Ammon's horn (tissue), 1 donor: ENCODE measurements around the gene ZMAT3.
"Not testable (repeated sequence)": the region's sequence is repeated elsewhere in the genome, so short reads cannot be mapped to it uniquely, and the experiment has no call there.

ENCODE experiments used
- DNase-seq: peaks from one replicate; pipeline ENCODE4 v3.0.0-alpha.2; 2016; ENCODE audit warnings: low spot score

ZMAT3 gene, protein sequence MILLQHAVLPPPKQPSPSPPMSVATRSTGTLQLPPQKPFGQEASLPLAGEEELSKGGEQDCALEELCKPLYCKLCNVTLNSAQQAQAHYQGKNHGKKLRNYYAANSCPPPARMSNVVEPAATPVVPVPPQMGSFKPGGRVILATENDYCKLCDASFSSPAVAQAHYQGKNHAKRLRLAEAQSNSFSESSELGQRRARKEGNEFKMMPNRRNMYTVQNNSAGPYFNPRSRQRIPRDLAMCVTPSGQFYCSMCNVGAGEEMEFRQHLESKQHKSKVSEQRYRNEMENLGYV

DNA sequence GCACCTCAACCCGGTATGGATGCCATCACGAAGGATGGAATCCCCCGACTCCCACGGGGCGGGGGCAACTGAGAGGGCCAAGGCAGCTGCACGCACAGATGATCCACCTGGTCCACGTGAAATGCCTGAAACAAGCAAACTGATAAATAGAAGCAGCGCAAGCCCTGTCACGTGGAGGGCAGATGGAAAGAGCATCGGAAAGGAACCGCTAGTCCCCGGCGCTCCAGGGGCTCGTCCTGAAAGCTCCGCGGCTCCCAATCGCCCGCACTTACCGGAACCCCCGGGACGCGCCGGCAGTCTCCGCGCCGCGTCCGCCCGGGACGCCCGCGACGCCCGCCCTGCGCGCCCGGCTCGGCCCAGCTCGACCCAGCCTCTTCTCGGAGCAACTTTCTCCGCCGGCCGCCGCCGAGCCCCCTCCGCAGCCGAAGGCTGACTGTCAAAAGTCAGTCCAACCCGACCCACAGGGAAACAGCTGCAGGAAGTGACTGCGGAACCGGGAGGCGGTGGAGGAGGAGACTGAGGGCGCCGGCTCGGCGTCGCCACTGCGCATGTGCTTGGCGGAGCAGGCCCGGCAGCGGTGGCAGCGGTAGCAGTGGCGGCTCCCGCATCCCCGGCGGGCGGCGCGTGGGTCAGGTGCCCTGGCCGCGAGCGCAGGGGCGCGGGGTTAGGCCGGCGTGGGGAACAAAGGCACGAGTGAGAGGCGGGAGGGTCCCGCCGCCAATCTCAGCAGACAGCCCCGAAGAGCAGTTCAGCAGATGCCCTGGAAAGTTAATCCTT is at the start of gene ZMAT3:
TSS of gene ZMAT3 (minus strand) at position 487 of the 777 bp plus-strand sequence. CDS start 4,057 bp downstream, outside the sequence.
- peak; percentile 94 for DNase-seq

DNA sequence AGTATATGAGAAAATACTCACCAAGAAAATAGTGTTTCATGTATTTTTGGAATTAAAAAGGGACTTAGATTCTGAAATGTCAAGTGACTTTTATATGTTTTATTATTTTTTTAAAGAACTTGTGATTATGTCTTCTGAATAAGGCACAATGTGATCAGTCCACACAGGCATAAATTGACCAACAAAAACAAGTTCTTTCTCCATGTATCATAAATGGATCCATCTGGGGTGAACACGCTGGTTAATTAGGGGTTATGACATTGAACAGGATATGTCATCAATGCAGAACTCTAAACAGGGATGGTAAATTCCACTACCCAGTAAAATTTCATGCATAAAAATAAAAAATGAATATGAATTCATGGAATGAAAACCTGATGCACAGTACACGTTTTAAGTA is 45.2 kb upstream of the ZMAT3 start:
- DNase-seq: no peak

DNA sequence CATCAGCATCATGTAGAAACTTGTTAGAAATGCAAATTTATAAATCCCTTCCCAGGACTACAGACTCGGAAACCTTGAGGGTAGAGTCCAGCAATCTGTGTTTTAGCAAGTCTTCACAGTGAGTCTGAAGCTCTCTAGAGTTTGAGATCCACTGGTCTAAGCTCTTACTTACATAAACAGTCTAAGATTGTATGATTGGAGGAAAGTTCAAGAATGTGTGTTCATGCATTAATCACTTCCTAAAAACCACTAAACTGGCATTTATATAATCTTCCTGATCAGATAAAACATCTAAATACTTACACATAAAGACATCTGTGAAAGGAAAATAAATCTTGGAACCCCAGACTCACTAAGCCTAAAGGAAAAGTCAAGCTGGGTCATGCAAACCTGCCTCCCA is 43.8 kb upstream of the ZMAT3 start:
- DNase-seq: not testable (repeated sequence)

DNA sequence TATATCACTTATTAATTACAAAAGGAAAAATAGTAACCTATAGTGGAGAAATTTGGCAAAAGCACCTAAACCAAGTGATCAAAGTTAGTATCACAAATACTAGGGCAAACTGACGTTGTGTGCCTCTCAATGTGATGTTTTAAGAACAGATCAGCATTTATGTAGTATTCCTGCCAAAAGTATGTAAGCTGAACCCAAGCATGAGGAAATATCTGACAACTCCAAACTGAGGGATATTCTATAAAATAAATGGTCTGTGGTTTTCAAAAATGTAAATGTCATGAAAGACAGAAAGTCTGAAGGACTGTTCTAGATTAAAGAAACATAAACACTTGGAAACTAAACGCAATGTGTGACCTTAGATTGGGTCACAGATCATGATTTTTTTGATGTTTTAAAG is 42.3 kb upstream of the ZMAT3 start:
- no peak for DNase-seq

DNA sequence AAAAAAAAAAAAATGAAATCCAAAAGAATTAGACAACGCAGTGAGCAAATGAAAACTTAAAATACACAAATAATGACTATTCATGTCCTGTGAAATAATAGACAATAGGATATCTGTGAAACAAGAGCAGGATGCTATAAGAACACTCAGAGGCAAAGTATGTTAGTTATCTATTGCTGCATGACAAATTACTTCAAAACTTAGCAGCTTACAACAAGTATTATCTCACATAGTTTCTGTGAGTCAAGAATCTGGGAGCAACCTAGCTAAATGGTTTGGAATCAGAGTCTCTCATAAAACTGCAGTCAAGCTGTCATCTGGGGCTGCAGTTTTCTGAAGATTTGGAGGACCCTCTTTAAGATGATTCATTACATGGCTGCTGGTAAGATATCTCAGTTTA is 36.5 kb upstream of the ZMAT3 start:
- no peak for DNase-seq

DNA sequence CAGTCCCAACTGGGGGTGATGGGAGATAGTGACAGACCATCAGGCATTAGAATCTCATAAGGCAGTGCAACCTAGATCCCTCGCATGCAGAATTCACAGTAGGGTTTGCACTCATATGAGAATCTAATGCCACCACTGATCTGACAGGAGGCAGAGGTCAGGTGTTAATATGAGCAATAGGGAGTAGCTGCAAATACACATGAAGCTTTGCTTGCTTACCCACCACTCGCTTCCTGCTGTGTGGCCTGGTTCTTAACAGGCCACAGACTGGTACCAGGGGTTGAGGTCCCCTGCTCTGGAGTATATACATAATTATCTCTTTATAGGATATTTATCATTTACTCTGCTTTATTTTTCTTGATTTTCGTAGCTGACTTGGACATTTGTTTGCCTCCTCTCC is 36.0 kb upstream of the ZMAT3 start:
- DNase-seq: no peak

DNA sequence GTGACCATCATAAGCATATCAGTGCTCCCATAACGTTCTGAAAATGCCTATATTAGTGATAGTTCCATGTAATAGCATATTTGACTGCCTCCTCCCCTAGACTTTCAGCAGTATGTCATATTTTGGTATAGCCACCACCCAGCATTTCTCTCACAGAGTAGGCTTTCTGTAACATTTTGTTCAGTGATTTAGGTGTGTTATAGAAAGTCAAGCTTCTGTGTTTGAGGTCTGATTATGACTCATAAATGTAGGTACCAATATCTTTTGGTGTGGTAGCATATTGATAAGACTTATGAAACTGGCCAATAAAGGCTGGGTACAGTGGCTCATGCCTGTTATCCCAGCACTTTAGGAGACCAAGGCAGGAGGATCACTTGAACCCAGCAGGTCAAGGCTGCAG is 34.3 kb upstream of the ZMAT3 start:
- no peak for DNase-seq

DNA sequence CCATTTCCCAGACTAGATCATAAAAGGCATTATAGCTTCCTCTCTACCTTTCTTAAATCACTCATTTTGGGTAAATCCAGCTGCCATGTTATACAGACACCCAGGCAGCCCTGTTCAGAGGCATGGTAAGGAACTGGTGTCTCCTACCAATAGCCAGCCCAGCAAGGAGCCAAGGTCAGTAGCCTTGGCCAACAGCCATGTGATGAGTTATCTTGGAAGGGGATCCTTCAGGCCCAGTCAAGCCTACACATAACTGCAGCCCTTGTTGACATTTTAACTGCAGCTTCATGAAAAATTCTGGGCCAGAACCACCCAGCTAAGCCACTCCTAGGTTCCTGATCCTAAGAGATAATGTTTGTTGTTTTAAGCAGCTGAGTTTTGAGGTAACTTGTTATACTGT is 29.0 kb upstream of the ZMAT3 start:
- no peak for DNase-seq

DNA sequence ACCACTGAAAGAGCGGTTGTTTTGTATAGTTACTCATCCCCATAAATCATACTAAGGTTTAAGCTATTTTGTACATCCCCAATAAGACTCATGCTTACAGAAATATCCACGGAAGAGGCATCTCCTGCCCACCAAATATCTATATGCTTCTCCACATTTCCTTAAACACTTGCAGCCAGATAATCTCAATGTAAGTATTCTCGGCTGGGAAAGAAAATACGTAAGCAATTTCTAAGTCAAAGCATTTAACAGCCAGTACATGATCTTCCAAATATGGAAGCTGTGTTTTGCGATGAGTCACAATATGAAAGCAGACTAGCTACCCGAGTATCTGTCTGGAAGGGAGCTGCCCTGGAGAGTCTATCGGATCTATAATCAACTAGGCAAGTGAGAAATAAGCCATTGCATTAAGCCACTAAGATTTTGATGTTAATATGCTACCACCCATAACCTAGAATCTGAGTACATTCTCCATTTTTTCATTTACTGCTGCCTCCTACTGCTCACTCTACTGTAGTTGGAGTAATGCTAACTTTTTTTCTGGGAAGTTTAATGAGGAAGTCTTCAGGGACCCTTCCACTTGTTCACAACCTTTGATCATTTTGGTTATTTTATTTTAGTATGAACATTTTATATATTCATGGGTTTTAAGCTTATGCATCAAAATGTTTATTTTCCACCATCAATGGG is 26.9 kb upstream of the ZMAT3 start:
- no peak for DNase-seq

DNA sequence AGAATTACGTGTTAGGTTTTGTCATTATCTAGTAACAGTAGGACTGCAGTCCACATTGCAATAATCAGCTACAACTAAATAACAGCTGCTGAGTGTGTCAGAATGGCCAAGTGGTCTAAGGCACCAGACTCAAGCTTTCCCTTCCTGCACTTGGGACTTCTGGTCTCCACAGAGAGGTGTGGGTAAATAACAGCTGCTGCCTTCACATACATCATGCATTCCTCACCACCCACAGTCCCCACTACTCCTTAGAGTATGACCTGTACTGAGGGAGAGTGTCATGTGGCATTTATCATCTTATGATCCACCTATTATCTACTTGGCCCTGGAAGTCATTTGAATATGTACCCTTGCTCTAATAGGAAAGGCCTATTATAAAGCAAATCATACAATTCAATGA is 22.2 kb upstream of the ZMAT3 start:
- no peak for DNase-seq

DNA sequence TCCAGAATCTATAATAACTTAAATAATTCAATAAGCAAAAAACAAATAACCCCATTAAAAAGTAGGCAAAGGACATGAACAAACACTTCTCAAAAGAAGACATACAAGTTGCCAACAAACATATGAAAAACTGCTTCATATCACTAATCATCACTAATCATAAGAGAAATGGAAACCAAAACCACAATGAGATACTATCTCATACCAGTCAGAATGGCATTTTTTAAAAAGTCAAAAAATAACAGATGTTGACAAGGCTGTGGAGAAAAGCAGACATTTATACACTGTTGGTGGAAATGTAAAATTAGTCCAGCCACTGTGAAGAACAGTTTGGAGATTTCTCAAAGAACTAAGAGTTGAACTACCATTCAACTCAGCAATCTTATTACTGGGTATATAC is 19.5 kb upstream of the ZMAT3 start:
- no peak for DNase-seq

DNA sequence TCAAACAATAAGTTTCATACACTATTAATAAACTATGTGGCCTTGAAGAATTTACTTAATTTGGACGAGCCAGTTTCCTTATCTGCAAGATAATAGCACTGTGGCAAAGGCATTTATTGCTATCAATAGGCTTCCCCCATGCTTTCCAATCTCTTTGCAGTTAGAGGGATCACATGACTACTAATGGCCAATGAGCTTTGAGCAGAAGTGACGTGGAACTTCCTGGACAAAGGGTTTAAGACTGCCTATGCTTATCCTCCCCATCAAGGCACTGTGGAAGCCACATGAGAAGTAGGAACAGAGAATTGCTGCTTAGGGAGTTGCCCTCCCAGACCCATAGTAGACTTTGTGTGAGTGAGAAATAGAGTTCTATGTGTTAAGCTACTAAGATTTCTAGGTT is 16.7 kb upstream of the ZMAT3 start:
- no peak for DNase-seq

DNA sequence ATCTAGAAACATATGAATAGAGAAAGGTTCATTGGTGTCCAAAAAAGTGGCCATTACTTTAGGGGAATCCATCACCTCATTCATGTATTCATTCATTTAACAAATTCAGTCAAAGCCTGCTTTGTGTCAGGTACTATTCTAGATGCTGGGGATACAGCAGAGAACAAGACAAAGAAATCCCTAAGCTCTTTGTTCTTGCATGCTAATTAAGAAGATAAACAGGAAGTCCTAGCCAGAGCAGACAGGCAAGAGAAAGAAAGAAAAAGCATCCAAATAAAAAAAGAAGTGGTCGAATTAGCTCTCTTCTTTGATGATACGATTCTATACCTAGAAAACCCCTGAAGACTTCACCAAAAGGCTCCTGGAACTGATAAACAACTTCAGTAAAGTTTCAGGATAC is 12.4 kb upstream of the ZMAT3 start:
- DNase-seq: no peak

DNA sequence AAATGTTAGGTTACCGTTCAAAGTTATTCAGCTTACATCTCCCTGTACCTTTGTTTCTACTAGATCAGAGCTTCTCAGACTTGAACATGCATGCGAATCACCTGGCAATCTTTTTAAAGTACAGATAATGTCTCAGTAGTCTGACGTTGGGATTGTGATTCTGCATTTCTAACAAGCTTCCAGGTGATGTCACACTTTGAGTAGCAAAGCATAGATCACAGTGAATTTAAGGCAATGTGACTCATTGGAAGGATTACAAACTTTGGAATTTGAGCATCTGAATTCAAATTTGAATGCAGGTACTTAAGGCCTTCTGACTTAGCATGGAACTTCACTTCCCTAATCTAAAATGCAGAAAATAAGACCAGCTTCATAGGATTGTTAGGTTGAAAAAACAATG is 10.8 kb upstream of the ZMAT3 start:
- no peak for DNase-seq

DNA sequence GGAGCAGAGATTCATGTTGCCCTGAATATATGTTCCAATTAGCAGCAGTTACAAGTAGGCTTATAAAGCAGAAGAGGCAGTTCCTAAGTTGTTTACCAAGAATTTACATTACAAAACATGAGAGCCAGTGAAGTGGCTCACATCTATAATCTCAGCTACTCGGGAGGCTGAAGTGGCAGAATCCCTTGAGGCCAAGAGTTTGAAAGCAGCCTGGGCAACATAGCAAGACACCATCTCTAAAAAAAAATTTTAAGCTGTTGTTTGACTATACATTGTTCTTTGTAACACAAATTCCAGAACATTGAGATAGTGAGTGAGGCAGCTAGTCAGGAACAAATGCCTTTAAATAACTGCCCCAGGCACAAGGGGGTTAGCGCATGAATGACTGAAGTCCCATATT is 10.3 kb upstream of the ZMAT3 start:
- no peak for DNase-seq

DNA sequence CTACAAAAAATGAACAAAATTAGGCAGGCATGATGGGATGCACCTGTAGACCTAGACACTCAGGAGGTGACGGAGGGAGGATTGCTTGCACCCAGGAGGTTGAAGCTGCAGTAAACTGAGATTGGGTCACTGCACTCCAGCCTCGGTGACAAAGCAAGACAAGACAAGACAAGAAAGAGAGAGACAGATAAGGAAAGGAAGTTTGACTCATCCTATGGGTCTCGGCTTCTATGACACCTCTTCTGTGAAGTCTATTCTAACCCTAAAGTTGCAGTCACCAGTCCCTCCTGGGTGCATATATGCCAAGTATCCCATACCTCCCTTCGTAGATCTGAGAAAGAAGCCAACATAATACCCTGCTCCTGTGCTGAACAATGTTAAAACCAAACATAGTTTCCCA is 7.9 kb upstream of the ZMAT3 start:
- DNase-seq: no peak

DNA sequence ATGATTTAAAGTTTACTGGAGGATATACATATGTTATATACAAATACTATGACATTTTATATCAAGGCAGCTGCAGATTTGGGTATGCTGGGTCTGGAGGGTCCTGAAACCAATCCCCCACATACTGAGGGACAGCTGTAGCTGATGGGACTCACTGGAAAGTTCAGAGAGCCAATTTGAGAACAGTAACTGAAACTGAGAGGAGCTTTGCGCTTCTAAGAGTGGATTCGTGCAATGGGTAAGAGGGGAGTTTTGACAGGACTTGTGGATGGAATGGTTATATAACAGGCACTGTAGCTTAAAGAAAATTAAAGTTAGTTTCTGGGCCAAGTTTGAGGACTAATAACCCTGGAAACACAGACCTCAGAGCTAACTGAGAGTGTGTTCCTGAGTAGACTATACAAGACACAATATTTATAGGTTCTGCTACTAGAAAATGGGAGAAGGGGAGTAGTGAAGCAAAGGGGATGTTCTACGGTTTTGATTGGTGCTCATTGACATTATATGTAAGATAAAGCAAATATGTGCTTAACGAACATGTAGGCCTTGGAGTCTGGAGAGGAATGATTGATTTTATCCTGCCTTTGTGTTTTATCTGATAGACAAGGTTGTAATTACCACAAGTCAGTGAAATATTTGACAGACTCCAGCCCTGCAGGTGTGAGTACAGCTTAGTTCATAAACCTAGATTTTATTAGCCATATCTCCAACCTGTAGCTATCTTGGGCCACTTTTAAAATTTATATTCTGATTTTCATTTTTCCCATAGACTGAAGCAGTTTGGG is 4.8 kb upstream of the ZMAT3 start:
- DNase-seq: no peak

DNA sequence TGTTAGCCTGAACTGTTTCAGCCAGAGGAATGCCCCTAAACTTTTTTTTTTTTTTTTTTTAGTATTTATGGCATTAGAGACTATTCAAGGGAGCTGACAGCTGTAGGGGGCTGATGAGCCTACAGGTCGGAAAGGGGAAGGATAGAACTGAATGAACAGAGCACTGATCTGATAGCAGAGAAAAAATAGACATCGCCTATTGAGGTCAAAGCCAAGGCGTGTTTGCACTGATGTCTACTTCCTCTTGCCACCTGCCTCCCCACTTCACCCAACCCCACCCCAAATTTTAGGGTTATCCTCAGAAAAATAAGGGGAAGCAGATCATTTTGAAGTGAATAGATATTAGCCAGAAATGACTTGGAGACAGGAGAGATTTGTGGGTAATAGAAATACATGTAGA is 3.0 kb upstream of the ZMAT3 start:
- DNase-seq: no peak

DNA sequence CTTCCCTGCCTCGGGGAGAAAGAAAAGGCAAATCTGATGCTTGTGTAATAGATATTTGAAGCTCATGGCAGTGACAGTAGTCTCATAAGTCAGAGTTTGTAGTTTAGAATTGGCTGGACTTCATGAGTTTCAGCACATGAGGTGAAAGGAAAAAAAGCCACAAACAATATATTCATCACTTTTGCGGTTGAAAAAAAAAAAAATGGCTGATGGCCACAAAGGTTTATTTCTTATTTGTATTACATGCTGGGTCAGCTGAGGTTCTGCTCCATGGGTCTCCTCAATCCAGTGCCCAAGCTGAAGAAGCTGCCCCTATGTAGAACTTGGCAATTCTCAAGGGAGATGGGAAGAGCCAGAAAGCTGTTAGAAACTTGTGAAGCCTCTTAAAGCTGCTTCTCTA is 2.2 kb upstream of the ZMAT3 start:
- no peak for DNase-seq

DNA sequence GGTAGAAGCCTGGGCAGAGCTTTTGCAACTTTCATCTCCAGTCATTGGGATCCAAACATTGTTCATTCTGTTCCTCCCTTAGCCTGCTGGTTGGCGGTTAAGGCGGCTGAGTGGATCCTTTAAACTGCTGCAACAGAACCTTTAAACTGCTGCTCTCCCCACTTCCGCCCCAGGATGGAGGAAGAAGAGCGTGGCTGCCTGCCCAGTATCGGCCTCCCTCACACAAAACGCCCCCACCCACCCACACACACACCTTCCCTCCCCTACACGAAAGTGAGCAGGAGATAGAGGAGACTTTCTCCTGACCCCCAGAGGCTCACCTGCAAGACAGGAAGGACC is 460 bp upstream of the ZMAT3 start:
- peak; percentile 62 for DNase-seq

DNA sequence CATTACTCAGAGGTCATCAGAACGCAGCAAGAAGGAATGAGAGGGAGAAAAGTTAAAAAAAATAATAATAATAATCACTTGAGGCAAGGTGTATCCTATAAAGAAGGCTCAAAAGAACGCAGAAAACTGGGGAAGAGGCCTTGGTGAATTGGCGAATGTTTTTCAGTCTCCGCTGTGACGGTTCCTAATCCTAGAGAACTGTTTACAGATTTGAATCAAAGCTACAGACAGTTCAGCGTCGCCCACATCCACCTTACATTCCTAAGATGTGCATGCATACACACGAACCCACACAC is 634 bp downstream of the ZMAT3 start:
- no peak for DNase-seq

DNA sequence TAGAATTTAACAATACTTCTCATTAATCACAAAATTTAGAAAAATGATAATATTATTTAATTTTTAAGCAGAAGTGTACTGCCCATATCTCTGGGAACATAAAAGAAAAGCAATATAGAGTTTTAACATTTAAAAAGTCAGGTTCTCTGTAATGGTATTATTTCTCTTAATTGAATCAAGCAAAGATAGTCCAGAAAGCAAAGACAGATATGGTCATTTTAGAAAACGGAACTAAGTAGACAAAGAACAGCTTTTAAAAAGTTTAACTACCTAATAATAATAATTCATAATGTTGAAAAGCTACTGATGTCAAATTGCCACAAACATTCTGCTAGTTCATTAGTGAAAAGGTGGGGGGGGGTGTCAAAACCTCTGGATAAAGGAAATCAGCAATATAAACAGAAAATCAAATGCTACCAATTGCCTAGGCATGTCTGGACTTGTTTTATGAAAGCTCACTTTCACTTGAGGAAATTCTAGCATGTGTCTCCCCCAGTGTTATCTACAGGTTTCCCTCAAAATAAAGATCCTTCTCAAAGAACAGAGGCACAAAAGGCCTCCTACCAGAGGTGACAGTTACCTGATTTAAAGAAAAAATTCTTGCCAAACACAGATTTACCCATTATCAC is 1.7 kb downstream of the ZMAT3 start:
- no peak for DNase-seq
